ENCODE results near the gene ATP1A3. TPM values are rescaled to one million over a fixed set of nuclear protein-coding genes. Genes with fewer than 3 reads are reported as not detected.

The ATP1A3 gene
- total RNA-seq, 1 experiment from 2014 or later: 34.7 TPM

GRCh38 chr19:42030645-42031440 lies 36.8 kb upstream of the ATP1A3 start:
- Histone ChIP-seq H3K27ac (ENCODE audit: low read depth, low read length) (no peak overlapping the region), H3K9ac (ENCODE audit: low read length) (no peak overlapping the region), H3K79me2 (ENCODE audit: insufficient read depth, low read length) (no peaks in the 10 kb centered on the region), H2AFZ (ENCODE audit: low read depth, low read length, poor library complexity, severe bottlenecking) (no peak overlapping the region), H3K27me3 (ENCODE audit: insufficient read depth, low read length) (no peaks in the 10 kb centered on the region), H4K20me1 (ENCODE audit: insufficient read depth) (no peaks in the 10 kb centered on the region), H3K4me2 (ENCODE audit: low read length) (no peak overlapping the region), H3K4me3 (replicated peaks in 1 of 2; ENCODE audit: low read depth in 1 of 2, low read length in 2 of 2) (no peak overlapping the region), H3K4me1 (ENCODE audit: control insufficient read depth in 1 of 2, insufficient read depth in 2 of 2, low read length in 2 of 2) (peaks cover 6 to 24% of the 10 kb centered on the region in 2 experiments), H3K36me3 (ENCODE audit: control insufficient read depth in 1 of 2, insufficient read depth in 2 of 2, low read length in 2 of 2) (no peaks in the 10 kb centered on the region), H3K9me2 (ENCODE audit: insufficient read depth) (no peaks in the 10 kb centered on the region), H3K9me3 (ENCODE audit: control insufficient read depth in 1 of 2, insufficient read depth in 1 of 2, low read depth in 1 of 2, low read length in 2 of 2) (no peaks in the 10 kb centered on the region)
- no peak for TF ChIP-seq POLR2A (IDR thresholded peaks at IDR 0.05; ENCODE audit: borderline replicate concordance, extremely low read depth, insufficient read depth, insufficient read length)
- no peak for TF ChIP-seq EZH2 (IDR thresholded peaks at IDR 0.05)
- TF ChIP-seq CBX3 (IDR thresholded peaks at IDR 0.05; ENCODE audit: low read depth): no peak
- TF ChIP-seq, protein P1, sequence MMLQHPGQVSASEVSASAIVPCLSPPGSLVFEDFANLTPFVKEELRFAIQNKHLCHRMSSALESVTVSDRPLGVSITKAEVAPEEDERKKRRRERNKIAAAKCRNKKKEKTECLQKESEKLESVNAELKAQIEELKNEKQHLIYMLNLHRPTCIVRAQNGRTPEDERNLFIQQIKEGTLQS (IDR thresholded peaks at IDR 0.05): no peak
- TF ChIP-seq, protein P2, sequence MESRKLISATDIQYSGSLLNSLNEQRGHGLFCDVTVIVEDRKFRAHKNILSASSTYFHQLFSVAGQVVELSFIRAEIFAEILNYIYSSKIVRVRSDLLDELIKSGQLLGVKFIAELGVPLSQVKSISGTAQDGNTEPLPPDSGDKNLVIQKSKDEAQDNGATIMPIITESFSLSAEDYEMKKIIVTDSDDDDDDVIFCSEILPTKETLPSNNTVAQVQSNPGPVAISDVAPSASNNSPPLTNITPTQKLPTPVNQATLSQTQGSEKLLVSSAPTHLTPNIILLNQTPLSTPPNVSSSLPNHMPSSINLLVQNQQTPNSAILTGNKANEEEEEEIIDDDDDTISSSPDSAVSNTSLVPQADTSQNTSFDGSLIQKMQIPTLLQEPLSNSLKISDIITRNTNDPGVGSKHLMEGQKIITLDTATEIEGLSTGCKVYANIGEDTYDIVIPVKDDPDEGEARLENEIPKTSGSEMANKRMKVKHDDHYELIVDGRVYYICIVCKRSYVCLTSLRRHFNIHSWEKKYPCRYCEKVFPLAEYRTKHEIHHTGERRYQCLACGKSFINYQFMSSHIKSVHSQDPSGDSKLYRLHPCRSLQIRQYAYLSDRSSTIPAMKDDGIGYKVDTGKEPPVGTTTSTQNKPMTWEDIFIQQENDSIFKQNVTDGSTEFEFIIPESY (IDR thresholded peaks at IDR 0.05; ENCODE audit: extremely low read depth, insufficient replicate concordance, low read length): no peak
- no peak for TF ChIP-seq FOSL1 (IDR thresholded peaks at IDR 0.05; ENCODE audit: low read depth)
- DNase-seq (ENCODE audit: low read depth, low spot score): no peak
- POLR2A ChIA-PET: no interaction called here
- CTCF ChIA-PET: interaction anchor here (2.8 kb wide), 1 partner anchor 7 kb away, joined by 23 read pairs; no protein-coding TSS in a partner anchor
- RAD21 ChIA-PET (ENCODE audit: low non-redundant PET in 1 of 2, low total read pairs in 2 of 2, uncharacterized antibody in 2 of 2, unreplicated experiment in 2 of 2): no interaction called here
- ATAC-seq: no peak
- no TSS peak for BruUV-seq (replicated peaks)
- intact Hi-C loops (cut with micrococcal nuclease): no loop called here
